T-helper 1 cell treated with Interleukin-12 subunit alpha and Interleukin-12 subunit beta and Interleukin-4 antibody, amounts not matched to agents 30 μg/mL and 1 μg/mL, for 36 hours (primary cell): ENCODE measurements around the gene ADAT2.
"Not testable (repeated sequence)": the region's sequence is repeated elsewhere in the genome, so short reads cannot be mapped to it uniquely, and the experiment has no call there.

Source experiments
- H3K27ac Mint-ChIP-seq: one replicate; pipeline ENCODE4 v1.8.0; 2021; ENCODE audit warnings: mild to moderate bottlenecking, mixed read lengths
- H3K27me3 Mint-ChIP-seq: one replicate; pipeline ENCODE4 v1.8.0; 2021; ENCODE audit warnings: low read depth, mixed read lengths
- H3K36me3 Mint-ChIP-seq: one replicate; pipeline ENCODE4 v1.8.0; 2021; ENCODE audit warnings: low read depth, mixed read lengths
- H3K4me1 Mint-ChIP-seq: one replicate; pipeline ENCODE4 v1.8.0; 2021; ENCODE audit warnings: low read depth, mixed read lengths
- H3K4me3 Mint-ChIP-seq: one replicate; pipeline ENCODE4 v1.8.0; 2021; ENCODE audit warnings: mild to moderate bottlenecking, moderate library complexity, mixed read lengths
- H3K9me3 Mint-ChIP-seq: one replicate; pipeline ENCODE4 v1.8.0; 2021; ENCODE audit warnings: mixed read lengths

Gene ADAT2

GRCh38 chr6:143450453-143451371 lies at the start of gene ADAT2, which contains the start of gene PEX3:
Gene ADAT2 (minus strand): TSS chr6:143450695. CDS start chr6:143450658, 37 bp downstream.
Gene PEX3 (plus strand): TSS chr6:143450805. CDS start chr6:143451043, 238 bp downstream.
- Mint-ChIP-seq H3K4me3 (peak within 1 kb of the TSS; percentile 99), H3K9me3 (no peaks in the 10 kb centered on the region), H3K27ac (peak within 1 kb of the TSS; percentile 100), H3K36me3 (peaks cover 4% of the 10 kb centered on the region), H3K4me1 (peaks cover 23% of the 10 kb centered on the region), H3K27me3 (no peaks in the 10 kb centered on the region)

GRCh38 chr6:143498428-143498827 lies 47.9 kb upstream of the ADAT2 start:
- no peak overlapping the region for H3K4me3 Mint-ChIP-seq
- no peaks in the 10 kb centered on the region for H3K27me3 Mint-ChIP-seq
- H3K4me1 Mint-ChIP-seq, result peaks cover 13% of the 10 kb centered on the region
- H3K36me3 Mint-ChIP-seq, result peaks cover 35% of the 10 kb centered on the region
- H3K27ac Mint-ChIP-seq, result peak overlapping the region; percentile 37
- H3K9me3 Mint-ChIP-seq, result no peaks in the 10 kb centered on the region

- Mint-ChIP-seq H3K27ac (no peak overlapping the region), H3K4me3 (no peak overlapping the region), H3K27me3 (no peaks in the 10 kb centered on the region), H3K9me3 (no peaks in the 10 kb centered on the region), H3K36me3 (peaks cover 36% of the 10 kb centered on the region), H3K4me1 (peaks cover 13% of the 10 kb centered on the region)
These were observed 46.5 kb upstream of the ADAT2 start for GRCh38 chr6:143496974-143497373.

GRCh38 chr6:143490775-143491174 lies 40.3 kb upstream of the ADAT2 start:
- Mint-ChIP-seq H3K36me3 (peaks cover 9% of the 10 kb centered on the region), H3K4me1 (no peaks in the 10 kb centered on the region), H3K4me3 (no peak overlapping the region), H3K27me3 (no peaks in the 10 kb centered on the region), H3K9me3 (no peaks in the 10 kb centered on the region), H3K27ac (no peak overlapping the region)

- no peak overlapping the region for H3K4me3 Mint-ChIP-seq
- no peaks in the 10 kb centered on the region for H3K4me1 Mint-ChIP-seq
- peaks cover 8% of the 10 kb centered on the region for H3K36me3 Mint-ChIP-seq
- H3K27ac Mint-ChIP-seq, result no peak overlapping the region
- no peaks in the 10 kb centered on the region for H3K27me3 Mint-ChIP-seq
- H3K9me3 Mint-ChIP-seq, result no peaks in the 10 kb centered on the region
These were observed 39.7 kb upstream of the ADAT2 start for GRCh38 chr6:143490244-143490643.

- H3K27ac Mint-ChIP-seq, result no peak overlapping the region
- no peaks in the 10 kb centered on the region for H3K4me1 Mint-ChIP-seq
- H3K36me3 Mint-ChIP-seq, result peaks cover 2% of the 10 kb centered on the region
- no peak overlapping the region for H3K4me3 Mint-ChIP-seq
- no peaks in the 10 kb centered on the region for H3K9me3 Mint-ChIP-seq
- no peaks in the 10 kb centered on the region for H3K27me3 Mint-ChIP-seq
These were observed 36.3 kb upstream of the ADAT2 start for GRCh38 chr6:143486752-143487151.

- H3K27ac Mint-ChIP-seq, result no peak overlapping the region
- no peaks in the 10 kb centered on the region for H3K9me3 Mint-ChIP-seq
- peaks cover 2% of the 10 kb centered on the region for H3K36me3 Mint-ChIP-seq
- no peak overlapping the region for H3K4me3 Mint-ChIP-seq
- H3K27me3 Mint-ChIP-seq, result no peaks in the 10 kb centered on the region
- no peaks in the 10 kb centered on the region for H3K4me1 Mint-ChIP-seq
These were observed 35.5 kb upstream of the ADAT2 start for GRCh38 chr6:143485967-143486366.

- Mint-ChIP-seq H3K27me3 (no peaks in the 10 kb centered on the region), H3K36me3 (peaks cover 6% of the 10 kb centered on the region), H3K9me3 (no peaks in the 10 kb centered on the region), H3K4me3 (no peak overlapping the region), H3K4me1 (no peaks in the 10 kb centered on the region), H3K27ac (no peak overlapping the region)
These were observed 32.1 kb upstream of the ADAT2 start for GRCh38 chr6:143482593-143482992.

- Mint-ChIP-seq H3K27me3 (no peaks in the 10 kb centered on the region), H3K27ac (no peak overlapping the region), H3K4me1 (no peaks in the 10 kb centered on the region), H3K36me3 (peaks cover 31% of the 10 kb centered on the region), H3K4me3 (no peak overlapping the region), H3K9me3 (no peaks in the 10 kb centered on the region)
These were observed 28.1 kb upstream of the ADAT2 start for GRCh38 chr6:143478479-143479062.

- Mint-ChIP-seq H3K4me3 (no peak overlapping the region), H3K36me3 (peaks cover 41% of the 10 kb centered on the region)
These were observed 26.1 kb upstream of the ADAT2 start for GRCh38 chr6:143476545-143476944.

GRCh38 chr6:143471822-143472221 lies 21.3 kb upstream of the ADAT2 start:
- Mint-ChIP-seq H3K4me3 (no peak overlapping the region), H3K4me1 (no peaks in the 10 kb centered on the region), H3K27me3 (no peaks in the 10 kb centered on the region), H3K36me3 (peaks cover 40% of the 10 kb centered on the region), H3K27ac (no peak overlapping the region), H3K9me3 (no peaks in the 10 kb centered on the region)

More at GRCh38 chr6:143476545-143476944, 26.1 kb upstream of the ADAT2 start:
- Mint-ChIP-seq H3K9me3 (no peaks in the 10 kb centered on the region), H3K4me1 (no peaks in the 10 kb centered on the region), H3K27ac (no peak overlapping the region), H3K27me3 (no peaks in the 10 kb centered on the region)

GRCh38 chr6:143468823-143469222 lies 18.3 kb upstream of the ADAT2 start:
- H3K9me3 Mint-ChIP-seq, H3K4me1 Mint-ChIP-seq, H3K4me3 Mint-ChIP-seq, H3K27me3 Mint-ChIP-seq, H3K27ac Mint-ChIP-seq: not testable (repeated sequence)
- peaks cover 25% of the 10 kb centered on the region for H3K36me3 Mint-ChIP-seq

- no peaks in the 10 kb centered on the region for H3K27me3 Mint-ChIP-seq
- H3K27ac Mint-ChIP-seq, result no peak overlapping the region
- H3K9me3 Mint-ChIP-seq, result no peaks in the 10 kb centered on the region
- no peak overlapping the region for H3K4me3 Mint-ChIP-seq
- peaks cover 21% of the 10 kb centered on the region for H3K36me3 Mint-ChIP-seq
- H3K4me1 Mint-ChIP-seq, result no peaks in the 10 kb centered on the region
These were observed 17.5 kb upstream of the ADAT2 start for GRCh38 chr6:143468026-143468425.

- Mint-ChIP-seq H3K9me3 (no peaks in the 10 kb centered on the region), H3K27ac (no peak overlapping the region), H3K4me3 (no peak overlapping the region), H3K4me1 (no peaks in the 10 kb centered on the region), H3K36me3 (peaks cover 21% of the 10 kb centered on the region), H3K27me3 (no peaks in the 10 kb centered on the region)
These were observed 15.1 kb upstream of the ADAT2 start for GRCh38 chr6:143465546-143465945.
